Activated B cell treated with CpG ODN at 0.5 μM for 24 hours (primary cell): Measurements from ENCODE around the gene EYS. TPM values are rescaled to one million over a fixed set of nuclear protein-coding genes. Genes with fewer than 3 reads are reported as not detected.

ENCODE experiments used
- ATAC-seq: fragments of 200-7000 bp; cut with Tn5 transposase; one replicate; pipeline ENCODE4 v1.10.0; 2021; ENCODE audit warnings: low read depth, mild to moderate bottlenecking, moderate library complexity
- CTCF ChIA-PET: fragments of 350-600 bp; sonication (Branson Sonifier 250); formaldehyde crosslinking; loops from one replicate; lab custom pipeline; 2021; ENCODE audit warnings: antibody characterized with exemption; lab: Charles Lee
- POLR2A ChIA-PET: fragments of 350-600 bp; sonication (Branson Sonifier 250); formaldehyde crosslinking; loops from one replicate; lab custom pipeline; 2021; ENCODE audit warnings: antibody characterized with exemption; lab: Charles Lee
- DNase-seq: peaks from one replicate; pipeline ENCODE4 v3.0.0; 2022
- H3K27ac Mint-ChIP-seq: one replicate; pipeline ENCODE4 v1.8.0; 2020; ENCODE audit warnings: mixed read lengths
- H3K27me3 Mint-ChIP-seq: one replicate; pipeline ENCODE4 v1.8.0; 2021; ENCODE audit warnings: mixed read lengths
- H3K36me3 Mint-ChIP-seq: one replicate; pipeline ENCODE4 v1.8.0; 2021; ENCODE audit warnings: low read depth, mixed read lengths
- H3K4me1 Mint-ChIP-seq: one replicate; pipeline ENCODE4 v1.8.0; 2021; ENCODE audit warnings: mixed read lengths
- H3K4me3 Mint-ChIP-seq: one replicate; pipeline ENCODE4 v1.8.0; 2020; ENCODE audit warnings: mild to moderate bottlenecking, mixed read lengths
- H3K9me3 Mint-ChIP-seq: one replicate; pipeline ENCODE4 v1.8.0; 2020; ENCODE audit warnings: mixed read lengths
- CTCF ChIP-seq: fragments of 200-600 bp; IDR thresholded peaks from one replicate; pipeline ENCODE4 v1.8.0; 2022; ENCODE audit warnings: antibody characterized with exemption, mild to moderate bottlenecking
- intact Hi-C: fragments of 100-400 bp; cut with micrococcal nuclease; formaldehyde crosslinking; loops from one replicate; pipeline ENCODE4 v1.15.1; 2024
- total RNA-seq: library from RNA; stranded (reverse); gene quantifications from 2 replicates; pipeline ENCODE4 v1.2.3, GENCODE V29; 2022

EYS gene
- total RNA-seq, 1 donor from 2014 or later, result not detected

DNA sequence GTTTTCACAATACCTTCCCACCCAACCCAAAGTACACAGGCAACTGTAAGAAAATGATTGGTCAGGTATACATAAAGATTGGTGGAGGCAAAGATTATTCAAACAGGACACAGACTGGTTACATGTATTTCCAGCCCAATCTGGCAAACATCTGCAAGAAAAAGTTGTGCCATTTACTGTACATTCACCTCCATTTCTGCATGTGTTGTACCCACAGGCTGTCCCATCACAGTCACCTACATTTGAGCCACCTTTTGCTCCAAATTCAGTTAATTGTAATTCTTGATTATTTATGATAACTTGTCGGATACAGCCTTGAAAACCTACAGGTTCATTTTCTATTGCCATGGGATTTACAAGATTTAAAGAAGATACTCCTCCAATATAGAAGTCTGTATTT is 1985.8 kb downstream of the EYS start:
- intact Hi-C loops, result no loop called here
- POLR2A ChIA-PET, result no interaction called here
- CTCF ChIA-PET, result no interaction called here

DNA sequence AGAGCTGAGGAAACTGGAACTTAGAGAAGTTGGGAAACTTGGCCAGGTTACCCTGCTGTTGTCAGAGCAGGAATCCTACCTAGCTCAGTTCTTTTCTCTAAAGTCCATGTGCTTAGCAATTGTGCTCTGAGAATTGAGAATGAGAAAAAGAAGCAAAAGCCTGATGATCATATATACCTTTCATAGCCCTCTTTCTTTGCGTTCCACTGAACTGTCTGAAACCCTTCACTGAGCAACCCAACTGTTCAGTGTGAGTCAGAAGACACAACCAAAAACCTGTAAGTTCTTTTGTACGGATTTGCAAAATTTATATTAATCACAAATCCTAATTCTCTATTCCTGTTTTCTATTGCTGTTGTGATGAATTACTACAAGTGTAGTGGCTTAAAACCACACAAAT is 1990.9 kb downstream of the EYS start:
- no peak overlapping the region for H3K4me3 Mint-ChIP-seq
- no peaks in the 10 kb centered on the region for H3K27me3 Mint-ChIP-seq
- H3K36me3 Mint-ChIP-seq, result peaks cover 30% of the 10 kb centered on the region
- ATAC-seq (no peak), DNase-seq (no peak)
- no peak overlapping the region for H3K27ac Mint-ChIP-seq
- intact Hi-C loops, result no loop called here
- ChIA-PET POLR2A (no interaction called here), CTCF (no interaction called here)
- TF ChIP-seq CTCF, result no peak
- H3K4me1 Mint-ChIP-seq, result no peaks in the 10 kb centered on the region
- H3K9me3 Mint-ChIP-seq, result no peaks in the 10 kb centered on the region

More for the DNA sequence above, 1985.8 kb downstream of the EYS start:
- H3K9me3 Mint-ChIP-seq, result no peaks in the 10 kb centered on the region
- H3K4me3 Mint-ChIP-seq, result no peak overlapping the region
- H3K27ac Mint-ChIP-seq, result no peak overlapping the region
- peaks cover 4% of the 10 kb centered on the region for H3K36me3 Mint-ChIP-seq
- H3K27me3 Mint-ChIP-seq, result no peaks in the 10 kb centered on the region
- DNase-seq (no peak), ATAC-seq (no peak)
- no peaks in the 10 kb centered on the region for H3K4me1 Mint-ChIP-seq
- TF ChIP-seq CTCF, result no peak

- no peak for ATAC-seq
- Mint-ChIP-seq H3K27ac (no peak overlapping the region), H3K36me3 (peaks cover 47% of the 10 kb centered on the region), H3K4me3 (no peak overlapping the region), H3K4me1 (no peaks in the 10 kb centered on the region), H3K9me3 (no peaks in the 10 kb centered on the region), H3K27me3 (no peaks in the 10 kb centered on the region)
- POLR2A ChIA-PET, result no interaction called here
- intact Hi-C loops, result no loop called here
- CTCF ChIA-PET, result no interaction called here
- no peak for DNase-seq
- no peak for TF ChIP-seq CTCF
These were observed 1992.9 kb downstream of the EYS start for GRCh38 chr6:63714091-63714490.

- no peaks in the 10 kb centered on the region for H3K4me1 Mint-ChIP-seq
- H3K27me3 Mint-ChIP-seq, result no peaks in the 10 kb centered on the region
- H3K4me3 Mint-ChIP-seq, result no peak overlapping the region
- H3K9me3 Mint-ChIP-seq, result no peaks in the 10 kb centered on the region
- intact Hi-C loops, result no loop called here
- POLR2A ChIA-PET, result no interaction called here
- peaks cover 52% of the 10 kb centered on the region for H3K36me3 Mint-ChIP-seq
- DNase-seq (no peak), ATAC-seq (no peak)
- CTCF ChIA-PET, result no interaction called here
- TF ChIP-seq CTCF, result no peak
- no peak overlapping the region for H3K27ac Mint-ChIP-seq
These were observed 1993.7 kb downstream of the EYS start for GRCh38 chr6:63713332-63713731.

DNA sequence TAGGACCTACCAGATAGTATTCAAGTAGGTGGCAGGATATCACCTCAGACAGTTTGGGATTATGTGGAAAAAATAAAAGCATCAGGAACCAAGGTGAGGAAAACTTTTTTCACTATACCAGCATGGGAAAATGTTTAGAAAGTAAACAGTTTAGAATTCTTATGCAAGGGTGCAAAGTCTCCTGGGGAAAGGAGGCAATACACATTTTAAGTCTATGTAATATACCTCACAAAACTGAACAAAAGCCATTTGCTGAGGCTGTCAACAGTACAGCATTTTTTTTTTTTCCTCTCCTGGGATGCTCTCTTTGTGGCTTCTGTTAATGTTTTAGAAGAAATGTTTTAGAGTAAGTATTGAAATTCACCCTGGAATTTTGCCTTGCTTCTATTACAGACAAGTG is 1997.9 kb downstream of the EYS start:
- H3K36me3 Mint-ChIP-seq, result peaks cover 79% of the 10 kb centered on the region
- no peak for TF ChIP-seq CTCF
- no peaks in the 10 kb centered on the region for H3K9me3 Mint-ChIP-seq
- H3K27me3 Mint-ChIP-seq, result no peaks in the 10 kb centered on the region
- ATAC-seq (no peak), DNase-seq (no peak)
- no peak overlapping the region for H3K4me3 Mint-ChIP-seq
- intact Hi-C loops, result no loop called here
- H3K27ac Mint-ChIP-seq, result no peak overlapping the region
- ChIA-PET POLR2A (no interaction called here), CTCF (no interaction called here)
- H3K4me1 Mint-ChIP-seq, result no peaks in the 10 kb centered on the region
